DMS79 (cell line): ENCODE data around the gene MS4A10.
A peak's percentile ranks its signal among the peaks of the same experiment; 100 is the strongest.

Experiments
- DNase-seq: peaks from one replicate; lab custom pipeline; 2025; lab: John Stamatoyannopoulos, UW

Gene MS4A10

DNA sequence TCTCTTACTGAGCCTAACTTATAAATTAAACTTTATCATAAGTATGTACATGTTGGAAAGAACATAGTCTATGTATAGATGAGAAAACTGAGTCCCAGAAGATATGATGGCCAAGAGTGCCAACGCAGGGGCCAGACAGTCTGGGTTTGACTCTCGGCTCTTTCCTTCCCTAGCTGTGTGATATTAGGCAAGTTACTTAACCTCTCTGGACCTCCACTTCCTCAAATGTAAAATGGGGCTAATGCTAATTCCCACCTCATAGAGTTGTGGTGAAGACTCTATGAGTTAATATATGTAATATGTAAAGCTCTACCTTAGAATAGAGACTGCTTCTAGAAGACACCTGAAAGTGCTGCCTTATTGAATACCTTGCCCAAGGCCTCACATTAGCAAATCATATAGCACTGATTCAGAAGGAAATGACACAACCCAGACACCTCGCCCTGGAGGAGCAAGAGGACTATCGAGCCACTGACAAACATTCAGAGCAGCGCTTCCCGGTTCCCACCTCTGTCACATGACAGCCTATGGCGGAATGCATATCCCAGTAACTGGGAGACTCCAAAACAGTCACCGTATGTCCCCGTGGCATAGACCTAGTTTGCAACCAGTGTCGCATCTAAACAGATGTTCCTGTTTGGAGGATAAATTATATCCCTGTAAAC is 45.5 kb downstream of the MS4A10 start:
- DNase-seq, result no peak

DNA sequence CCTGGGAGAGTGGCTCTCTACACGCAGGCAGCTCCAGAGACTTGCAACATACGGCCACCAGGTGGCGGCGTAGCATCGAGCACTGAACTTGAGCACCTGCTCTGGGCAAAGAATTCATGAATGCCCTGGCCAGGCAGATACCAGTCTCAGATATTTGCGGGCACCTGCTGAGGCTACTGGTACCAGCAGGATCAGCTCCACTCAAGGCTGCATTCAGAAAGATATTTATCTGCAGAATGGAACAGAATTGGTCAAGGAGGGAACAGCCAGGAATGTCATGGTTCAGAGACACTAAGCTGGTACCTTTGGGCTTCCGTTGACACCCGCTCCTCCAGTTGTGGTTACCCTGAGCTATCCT is 46.0 kb downstream of the MS4A10 start:
- DNase-seq, result peak; percentile 82

GRCh38 chr11:60831501-60832079 is 46.5 kb downstream of the MS4A10 start:
- peak; percentile 86 for DNase-seq

DNA sequence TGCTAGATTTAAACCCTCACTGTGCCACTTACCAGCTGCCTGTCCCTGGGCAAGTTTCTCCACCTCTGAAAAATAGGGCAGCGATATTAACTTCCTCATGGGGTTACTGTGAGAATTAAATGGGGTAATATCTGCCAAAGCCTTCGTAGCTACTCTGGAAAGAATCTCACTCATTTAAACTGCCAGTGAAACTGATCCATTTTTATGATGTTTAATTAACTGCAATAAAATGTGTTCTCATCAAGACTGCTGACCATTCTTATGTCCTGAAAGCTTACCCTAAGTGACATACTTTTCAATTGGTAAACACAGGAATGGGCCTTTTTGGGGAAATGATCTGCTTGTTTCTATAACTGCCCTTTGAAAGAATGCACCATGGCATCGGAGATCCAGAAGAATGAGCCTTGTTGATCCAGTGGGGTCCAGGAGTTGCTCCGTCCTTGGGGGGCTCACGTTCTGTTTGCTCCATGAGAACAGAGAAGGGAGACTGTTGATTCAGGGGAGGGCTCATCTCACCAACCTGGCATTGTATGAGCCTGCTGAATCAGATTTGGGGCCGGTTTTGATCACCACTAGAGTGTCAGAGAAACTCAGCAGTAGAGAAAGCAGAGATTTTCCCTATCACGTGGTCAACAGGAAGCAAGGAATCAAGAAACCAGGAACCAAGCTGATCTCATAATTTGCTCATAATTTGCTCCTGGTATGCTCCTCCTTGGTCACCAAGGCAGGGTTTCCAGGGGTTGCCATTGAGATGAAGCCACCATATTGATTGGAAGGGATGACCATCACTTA is 49.8 kb downstream of the MS4A10 start:
- no peak for DNase-seq

GRCh38 chr11:60835534-60835846 is 50.4 kb downstream of the MS4A10 start:
- no peak for DNase-seq

DNA sequence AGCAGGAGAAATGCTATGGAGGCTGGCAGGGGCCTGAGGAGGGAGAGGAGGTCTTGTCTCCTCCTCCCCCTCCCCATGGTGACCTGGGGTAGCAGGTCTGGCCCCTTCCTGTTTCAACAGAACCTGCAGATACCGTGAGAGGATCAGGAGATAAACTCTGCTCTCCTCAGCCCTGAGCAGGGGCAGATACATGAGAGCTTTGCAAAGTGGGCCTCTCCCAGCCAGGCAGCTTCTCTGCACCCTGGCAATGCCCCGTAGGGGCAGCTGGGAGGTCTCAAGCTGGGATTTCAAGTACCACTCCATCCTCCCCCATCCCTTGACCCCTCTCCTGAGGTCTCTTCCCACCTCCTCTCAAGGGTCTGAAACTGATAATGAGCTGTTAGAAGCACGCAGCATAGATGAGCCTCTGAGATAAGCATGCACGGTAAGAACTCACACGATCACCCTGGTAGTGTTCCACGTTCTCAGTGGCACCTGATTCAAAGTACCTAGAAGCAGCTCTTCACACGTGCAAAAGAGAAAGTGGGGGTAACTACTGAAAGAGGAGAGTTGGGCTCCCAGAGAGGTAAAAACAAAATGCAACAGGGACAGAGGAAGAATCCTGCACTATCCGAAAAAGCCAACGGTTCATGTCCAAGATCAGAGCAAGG is 51.9 kb downstream of the MS4A10 start:
- no peak for DNase-seq

- no peak for DNase-seq
Measured at GRCh38 chr11:60838132-60838531, 53.0 kb downstream of the MS4A10 start.

- peak; percentile 64 for DNase-seq
Measured at GRCh38 chr11:60840470-60841430, 55.6 kb downstream of the MS4A10 start.

- DNase-seq, result peak; percentile 84
Measured at GRCh38 chr11:60841797-60842667, 56.9 kb downstream of the MS4A10 start, which contains the start of gene CCDC86. TSS of gene CCDC86 (plus strand) at chr11:60842113. CDS start at chr11:60842125, 12 bp downstream.

DNA sequence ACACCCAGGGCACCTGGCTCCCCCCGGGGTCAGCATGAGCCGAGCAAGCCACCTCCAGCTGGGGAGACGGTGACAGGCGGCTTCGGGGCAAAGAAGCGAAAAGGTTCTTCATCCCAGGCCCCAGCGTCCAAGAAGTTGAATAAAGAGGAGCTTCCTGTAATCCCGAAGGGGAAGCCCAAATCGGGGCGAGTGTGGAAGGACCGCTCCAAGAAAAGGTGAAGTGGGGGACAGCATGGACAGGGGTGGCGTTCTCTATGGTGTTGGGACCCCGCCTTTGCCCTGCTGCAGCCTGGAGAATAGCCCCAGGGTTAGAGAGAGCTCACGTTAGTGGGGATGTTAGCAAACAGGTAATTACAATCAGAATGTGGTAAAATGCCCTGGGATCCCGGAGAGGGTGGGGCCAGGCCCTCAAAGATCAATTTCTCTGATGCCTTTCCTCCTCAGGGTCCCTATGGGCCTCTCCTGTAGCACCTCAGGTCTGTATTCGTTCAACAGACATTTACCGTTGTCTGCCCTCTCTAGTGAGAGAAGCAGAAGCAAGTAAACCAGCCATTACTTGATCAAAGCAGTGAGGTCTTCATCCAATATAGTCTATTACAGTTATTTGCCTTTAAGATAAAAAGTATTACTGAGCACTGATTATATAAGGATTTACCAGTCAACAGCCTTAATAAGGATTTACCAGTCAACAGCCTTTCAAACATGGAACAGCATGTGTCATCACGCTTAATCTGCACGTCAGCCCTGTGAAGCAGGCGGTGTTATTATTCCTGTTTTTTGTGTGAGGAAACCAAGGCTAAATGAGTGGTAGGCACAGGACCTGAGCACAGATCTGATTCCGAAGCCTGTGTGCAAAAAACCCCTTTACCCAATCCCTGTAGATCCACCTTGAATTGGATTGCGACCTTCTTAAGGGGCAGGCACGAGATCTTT is 57.8 kb downstream of the MS4A10 start:
- DNase-seq, result no peak

GRCh38 chr11:60844045-60844869 is 59.1 kb downstream of the MS4A10 start:
- no peak for DNase-seq

- DNase-seq, result no peak
Measured at GRCh38 chr11:60844870-60845221, 59.7 kb downstream of the MS4A10 start.

GRCh38 chr11:60845338-60845737 is 60.2 kb downstream of the MS4A10 start:
- DNase-seq, result no peak

GRCh38 chr11:60847281-60847680 is 62.1 kb downstream of the MS4A10 start:
- no peak for DNase-seq

- no peak for DNase-seq
Measured at GRCh38 chr11:60847896-60848295, 62.8 kb downstream of the MS4A10 start.

- DNase-seq, result no peak
Measured at GRCh38 chr11:60848714-60849151, 63.6 kb downstream of the MS4A10 start.

DNA sequence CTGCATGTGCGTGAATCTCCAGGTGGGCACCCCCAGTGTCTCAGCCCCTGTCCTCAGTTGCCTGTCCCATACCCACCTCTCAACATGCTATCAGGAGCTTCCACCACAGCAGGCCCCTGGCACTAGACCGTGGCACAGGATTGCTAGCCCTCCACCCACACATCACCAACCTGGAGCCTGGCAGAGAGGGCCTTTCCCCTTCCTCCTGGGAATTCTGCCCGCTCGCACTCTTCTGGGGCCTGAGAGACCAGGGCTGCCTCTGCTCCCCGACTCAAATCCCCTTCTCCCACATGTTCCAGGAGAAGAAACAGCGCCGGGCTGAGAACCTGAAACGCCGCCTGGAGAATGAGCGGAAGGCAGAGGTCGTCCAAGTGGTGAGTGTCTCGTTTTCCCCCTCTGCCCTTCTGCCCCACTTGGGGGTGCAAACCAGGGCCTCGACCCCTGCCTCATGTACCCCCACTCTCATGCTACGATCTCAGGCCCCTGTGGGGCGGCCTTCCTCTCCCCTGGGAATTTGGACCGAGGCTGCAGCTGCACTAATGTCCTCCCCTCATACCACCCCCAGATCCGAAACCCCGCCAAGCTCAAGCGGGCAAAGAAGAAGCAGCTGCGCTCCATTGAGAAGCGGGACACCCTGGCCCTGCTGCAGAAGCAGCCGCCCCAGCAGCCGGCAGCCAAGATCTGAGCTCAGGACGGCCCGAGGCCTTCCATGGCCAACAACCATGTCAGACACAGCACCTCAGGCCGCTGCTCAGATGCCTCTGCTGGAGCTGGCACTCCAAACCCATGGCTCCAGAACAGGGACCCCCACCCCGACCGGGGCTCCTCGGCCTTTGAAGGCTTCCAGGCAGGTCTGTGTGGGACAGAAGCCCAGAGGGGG is 64.7 kb downstream of the MS4A10 start:
- no peak for DNase-seq
